Mesenchymal stem cell (in vitro differentiated cells and primary cell): ENCODE data around the gene SEMA3C.
A peak's percentile ranks its signal among the peaks of the same experiment; 100 is the strongest.

Source experiments
- DNase-seq: peaks from one replicate; pipeline ENCODE4 v3.0.0-alpha.2; 2013
- H2AFZ ChIP-seq: one replicate; pipeline ENCODE4 v1.6.1; 2013; ENCODE audit warnings: low read depth, mild to moderate bottlenecking, control low read depth, inconsistent platforms, low read length, moderate library complexity
- H2AK5ac ChIP-seq: 2 replicates; pipeline ENCODE4 v1.6.1; 2013; ENCODE audit warnings: low read length, moderate library complexity, mild to moderate bottlenecking, inconsistent platforms; ENCODE audit not compliant: severe bottlenecking
- H2BK120ac ChIP-seq: one replicate; pipeline ENCODE4 v1.6.1; 2013; ENCODE audit warnings: low read depth, mild to moderate bottlenecking, inconsistent platforms, low read length, moderate library complexity
- H2BK12ac ChIP-seq, 2 experiments: one replicate each; pipeline ENCODE4 v1.6.1; 2013; ENCODE audit warnings: inconsistent platforms in 2 of 2, low read length in 2 of 2, mild to moderate bottlenecking in 2 of 2, moderate library complexity in 2 of 2, control low read depth in 1 of 2
- H2BK15ac ChIP-seq: one replicate; pipeline ENCODE4 v1.6.1; 2013; ENCODE audit warnings: mild to moderate bottlenecking, low read depth, inconsistent platforms; ENCODE audit not compliant: poor library complexity, severe bottlenecking
- H2BK5ac ChIP-seq: 2 replicates; pipeline ENCODE4 v1.6.1; 2013; ENCODE audit warnings: low read depth, mild to moderate bottlenecking, low read length, control low read depth, inconsistent platforms; ENCODE audit not compliant: poor library complexity, severe bottlenecking
- H3K14ac ChIP-seq, 2 experiments: one replicate each; pipeline ENCODE4 v1.6.1; 2013; ENCODE audit warnings: inconsistent platforms in 2 of 2, low read length in 2 of 2, control low read depth in 1 of 2, mild to moderate bottlenecking in 1 of 2, moderate library complexity in 1 of 2
- H3K18ac ChIP-seq, 2 experiments: one replicate each; pipeline ENCODE4 v1.6.1; 2013; ENCODE audit warnings: inconsistent platforms in 2 of 2, low read length in 2 of 2, control low read depth in 1 of 2, low read depth in 1 of 2, mild to moderate bottlenecking in 1 of 2
- H3K23ac ChIP-seq, 2 experiments: one replicate each; pipeline ENCODE4 v1.6.1; 2013; ENCODE audit warnings: inconsistent platforms in 2 of 2, low read length in 2 of 2, mild to moderate bottlenecking in 2 of 2, moderate library complexity in 2 of 2, control low read depth in 1 of 2
- H3K27ac ChIP-seq: 2 replicates; pipeline ENCODE4 v1.5.1; 2013; ENCODE audit warnings: mild to moderate bottlenecking, moderate library complexity, low read length, control low read depth, inconsistent platforms; ENCODE audit not compliant: poor library complexity, severe bottlenecking
- H3K27me3 ChIP-seq, 2 experiments: 2 replicates each; pipeline versions ENCODE4 v1.6.1 to v1.7.0; 2013; ENCODE audit warnings: low read length in 2 of 2, mild to moderate bottlenecking in 2 of 2, moderate library complexity in 2 of 2, control low read depth in 1 of 2, inconsistent platforms in 1 of 2; ENCODE audit not compliant: control insufficient read depth in 1 of 2, insufficient read depth in 1 of 2
- H3K36me3 ChIP-seq, 2 experiments: 2 replicates each; pipeline versions ENCODE4 v1.6.1 to v1.7.0; 2013; ENCODE audit warnings: low read length in 2 of 2, control low read depth in 1 of 2, inconsistent platforms in 1 of 2, low read depth in 1 of 2, mild to moderate bottlenecking in 1 of 2; ENCODE audit not compliant: insufficient read depth in 2 of 2, control insufficient read depth in 1 of 2
- H3K4ac ChIP-seq, 2 experiments: one replicate each; pipeline ENCODE4 v1.6.1; 2013; ENCODE audit warnings: inconsistent platforms in 2 of 2, low read length in 2 of 2, mild to moderate bottlenecking in 2 of 2, moderate library complexity in 2 of 2, control low read depth in 1 of 2, low read depth in 1 of 2
- H3K4me1 ChIP-seq: 2 replicates; pipeline ENCODE4 v1.6.1; 2013; ENCODE audit warnings: low read depth, low read length, control low read depth; ENCODE audit not compliant: control insufficient read depth, insufficient read depth
- H3K4me2 ChIP-seq: 2 replicates; pipeline ENCODE4 v1.6.1; 2013; ENCODE audit warnings: low read length, mild to moderate bottlenecking, inconsistent platforms; ENCODE audit not compliant: poor library complexity, severe bottlenecking
- H3K4me3 ChIP-seq, 2 experiments: 2 replicates each; pipeline versions ENCODE4 v1.5.1 to v1.7.0; 2013; ENCODE audit warnings: low read length in 2 of 2, mild to moderate bottlenecking in 2 of 2, control low read depth in 1 of 2, low read depth in 1 of 2; ENCODE audit not compliant: insufficient read depth in 1 of 2
- H3K79me1 ChIP-seq: replicated peaks from 2 replicates; pipeline ENCODE4 v1.6.1; 2013; ENCODE audit warnings: mild to moderate bottlenecking, control low read depth, low read length, inconsistent platforms; ENCODE audit not compliant: poor library complexity, severe bottlenecking
- H3K9ac ChIP-seq: 2 replicates; pipeline ENCODE4 v1.7.0; 2013; ENCODE audit warnings: mild to moderate bottlenecking, low read length, moderate library complexity
- H3K9me3 ChIP-seq: 2 replicates; pipeline ENCODE4 v1.7.0; 2013; ENCODE audit warnings: mild to moderate bottlenecking, low read length; ENCODE audit not compliant: control insufficient read depth
- H4K8ac ChIP-seq: one replicate; pipeline ENCODE4 v1.6.1; 2013; ENCODE audit warnings: inconsistent platforms, mild to moderate bottlenecking, low read length, moderate library complexity
- H4K91ac ChIP-seq: one replicate; pipeline ENCODE4 v1.6.1; 2013; ENCODE audit warnings: mild to moderate bottlenecking, low read length, inconsistent platforms
- WGBS: methylation state at CpG from one replicate; pipeline ENCODE4 v1.1.7; 2013; ENCODE audit warnings: mixed read lengths; 5-methylcytosine and 5-hydroxymethylcytosine counted together

The SEMA3C gene

GRCh38 chr7:80763289-80763688, 155.6 kb downstream of the SEMA3C start:
- Histone ChIP-seq H4K8ac (no peak overlapping the region), H2AK5ac (no peak overlapping the region), H2BK15ac (no peak overlapping the region), H2BK5ac (no peak overlapping the region), H3K4me1 (no peaks in the 10 kb centered on the region), H3K14ac (no peak overlapping the region), H3K18ac (no peak overlapping the region), H2BK120ac (no peak overlapping the region), H3K27ac (no peak overlapping the region), H2AFZ (no peak overlapping the region), H4K91ac (no peak overlapping the region), H3K4me3 (no peak overlapping the region), H3K36me3 (peaks cover 15 to 96% of the 10 kb centered on the region in 2 experiments), H2BK12ac (no peak overlapping the region), H3K27me3 (no peaks in the 10 kb centered on the region), H3K79me1 (peaks cover 12% of the 10 kb centered on the region), H3K9ac (no peak overlapping the region), H3K9me3 (no peaks in the 10 kb centered on the region), H3K23ac (no peak overlapping the region), H3K4ac (no peak overlapping the region), H3K4me2 (no peak overlapping the region)
- WGBS: no CpG with 5 or more reads among the region's 1 CpG
- DNase-seq: no peak

GRCh38 chr7:80760292-80760691, 158.6 kb downstream of the SEMA3C start:
- Histone ChIP-seq H3K79me1 (peaks cover 12% of the 10 kb centered on the region), H2AFZ (no peak overlapping the region), H3K9me3 (no peaks in the 10 kb centered on the region), H3K4me1 (no peaks in the 10 kb centered on the region), H3K23ac (no peak overlapping the region), H4K91ac (no peak overlapping the region), H3K4ac (no peak overlapping the region), H2AK5ac (no peak overlapping the region), H2BK15ac (no peak overlapping the region), H3K36me3 (peaks cover 9 to 97% of the 10 kb centered on the region in 2 experiments), H3K18ac (no peak overlapping the region), H4K8ac (no peak overlapping the region), H3K9ac (no peak overlapping the region), H3K4me3 (no peak overlapping the region), H2BK12ac (no peak overlapping the region), H2BK120ac (no peak overlapping the region), H2BK5ac (no peak overlapping the region), H3K27ac (peak overlapping the region; percentile 25), H3K27me3 (no peaks in the 10 kb centered on the region), H3K4me2 (no peak overlapping the region), H3K14ac (no peak overlapping the region)
- 61% methylated on average over 2 of the region's 4 CpGs for WGBS
- DNase-seq: peak; percentile 52

- DNase-seq: no peak
- H3K18ac ChIP-seq: no peak overlapping the region
- no peak overlapping the region for H3K4ac ChIP-seq
- no peak overlapping the region for H4K8ac ChIP-seq
- no peak overlapping the region for H2AFZ ChIP-seq
- H3K27me3 ChIP-seq: no peaks in the 10 kb centered on the region
- 100% methylated on average over 1 of the region's 6 CpGs for WGBS
- H3K9ac ChIP-seq: no peak overlapping the region
- no peak overlapping the region for H4K91ac ChIP-seq
- H2BK15ac ChIP-seq: no peak overlapping the region
- H2AK5ac ChIP-seq: no peak overlapping the region
- H3K79me1 ChIP-seq: peaks cover 3% of the 10 kb centered on the region
- H3K14ac ChIP-seq: no peak overlapping the region
- no peak overlapping the region for H3K27ac ChIP-seq
- H2BK5ac ChIP-seq: no peak overlapping the region
- H3K23ac ChIP-seq: no peak overlapping the region
- no peak overlapping the region for H2BK12ac ChIP-seq
- no peak overlapping the region for H3K4me2 ChIP-seq
- H2BK120ac ChIP-seq: no peak overlapping the region
- no peaks in the 10 kb centered on the region for H3K4me1 ChIP-seq
- H3K9me3 ChIP-seq: no peaks in the 10 kb centered on the region
- peaks cover 7 to 96% of the 10 kb centered on the region in 2 experiments for H3K36me3 ChIP-seq
- no peak overlapping the region for H3K4me3 ChIP-seq
Measured at GRCh38 chr7:80752954-80753690, 165.7 kb downstream of the SEMA3C start.

- Histone ChIP-seq H3K27me3 (no peaks in the 10 kb centered on the region), H3K4me1 (no peaks in the 10 kb centered on the region), H3K23ac (no peak overlapping the region), H3K4me2 (no peak overlapping the region), H2BK15ac (no peak overlapping the region), H3K27ac (no peak overlapping the region), H3K36me3 (peaks cover 9 to 99% of the 10 kb centered on the region in 2 experiments), H4K91ac (no peak overlapping the region), H3K9me3 (no peaks in the 10 kb centered on the region), H2AFZ (no peak overlapping the region), H3K9ac (no peak overlapping the region), H3K4me3 (no peak overlapping the region), H2AK5ac (no peak overlapping the region), H4K8ac (no peak overlapping the region), H3K14ac (no peak overlapping the region), H3K79me1 (peaks cover 2% of the 10 kb centered on the region), H3K18ac (no peak overlapping the region), H2BK5ac (no peak overlapping the region), H2BK12ac (no peak overlapping the region), H2BK120ac (no peak overlapping the region), H3K4ac (no peak overlapping the region)
- WGBS: no CpG with 5 or more reads among the region's 2 CpGs
- no peak for DNase-seq
Measured at GRCh38 chr7:80749270-80749669, 169.6 kb downstream of the SEMA3C start.
